ENCODE measurements around the gene PATJ. TPM values are rescaled to one million over a fixed set of nuclear protein-coding genes. Genes with fewer than 3 reads are reported as not detected.

Gene PATJ
- total RNA-seq, 4 donors from 2014 or later, result 25.7 to 37.4 (median 31.8) TPM

DNA sequence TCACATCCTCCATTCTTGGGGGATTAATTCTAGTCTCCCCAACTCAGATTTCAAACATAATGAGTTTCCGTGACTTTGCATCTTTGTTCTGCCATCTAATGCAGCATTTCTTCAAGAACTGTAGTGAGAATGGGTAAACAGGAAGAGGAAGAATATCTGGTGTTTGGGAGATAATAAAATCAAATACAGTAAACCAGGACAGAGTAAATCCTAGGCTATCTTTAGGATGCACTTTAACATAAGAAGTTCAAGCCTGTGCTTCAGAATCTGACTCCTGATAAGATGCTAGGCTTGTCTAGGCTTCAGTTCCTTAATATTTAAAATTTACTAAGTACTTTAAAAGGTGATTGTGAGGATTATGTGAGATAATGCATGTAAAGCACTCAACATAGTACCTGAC lies 27.9 kb downstream of the PATJ start:
- TF ChIP-seq POLR2A (IDR thresholded peaks at IDR 0.05; ENCODE audit: low read depth), result no peak
- no peak for TF ChIP-seq EP300 (IDR thresholded peaks at IDR 0.05)
- DNase-seq (ENCODE audit: extremely low spot score), result no peak
- H3K36me3 ChIP-seq, result peaks cover 0 to 49% (median 29%) of the 10 kb centered on the region in 4 donors
- intact Hi-C loops (cut with DNase I), result no loop called here
- WGBS, result 95% methylated on average over 1 of the region's 1 CpG
- H3K4me1 ChIP-seq, result no peaks in the 10 kb centered on the region
- H3K27ac ChIP-seq (replicated peaks in 1 of 4), result no peak overlapping the region
- H3K4me3 ChIP-seq, result no peak overlapping the region
- H3K9me3 ChIP-seq, result no peaks in the 10 kb centered on the region
- no peaks in the 10 kb centered on the region for H3K27me3 ChIP-seq

DNA sequence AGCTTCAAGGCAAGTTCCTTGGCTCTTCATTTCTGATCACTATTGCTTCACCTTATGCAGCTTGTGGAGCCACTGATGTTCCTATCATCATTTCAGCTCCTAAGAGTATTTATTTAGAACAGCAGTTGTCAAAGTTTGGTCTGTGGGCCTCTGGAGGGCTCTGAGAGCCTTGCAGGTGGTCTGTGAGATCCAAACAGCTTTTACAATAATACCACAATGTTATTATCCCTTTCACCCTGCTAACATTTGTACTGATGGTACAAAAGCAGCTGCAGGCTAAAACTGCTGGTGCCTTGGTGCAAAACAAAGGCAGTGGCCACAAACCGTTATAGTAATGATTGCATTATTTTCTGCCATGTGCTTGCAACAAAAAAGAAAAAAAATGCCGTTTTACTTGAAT lies 33.8 kb downstream of the PATJ start:
- Histone ChIP-seq H3K27ac (replicated peaks in 1 of 4) (no peak overlapping the region), H3K4me1 (no peaks in the 10 kb centered on the region), H3K4me3 (no peak overlapping the region), H3K9me3 (no peaks in the 10 kb centered on the region), H3K27me3 (no peaks in the 10 kb centered on the region), H3K36me3 (peaks cover 0 to 23% (median 13%) of the 10 kb centered on the region in 4 donors)
- TF ChIP-seq, protein P1, sequence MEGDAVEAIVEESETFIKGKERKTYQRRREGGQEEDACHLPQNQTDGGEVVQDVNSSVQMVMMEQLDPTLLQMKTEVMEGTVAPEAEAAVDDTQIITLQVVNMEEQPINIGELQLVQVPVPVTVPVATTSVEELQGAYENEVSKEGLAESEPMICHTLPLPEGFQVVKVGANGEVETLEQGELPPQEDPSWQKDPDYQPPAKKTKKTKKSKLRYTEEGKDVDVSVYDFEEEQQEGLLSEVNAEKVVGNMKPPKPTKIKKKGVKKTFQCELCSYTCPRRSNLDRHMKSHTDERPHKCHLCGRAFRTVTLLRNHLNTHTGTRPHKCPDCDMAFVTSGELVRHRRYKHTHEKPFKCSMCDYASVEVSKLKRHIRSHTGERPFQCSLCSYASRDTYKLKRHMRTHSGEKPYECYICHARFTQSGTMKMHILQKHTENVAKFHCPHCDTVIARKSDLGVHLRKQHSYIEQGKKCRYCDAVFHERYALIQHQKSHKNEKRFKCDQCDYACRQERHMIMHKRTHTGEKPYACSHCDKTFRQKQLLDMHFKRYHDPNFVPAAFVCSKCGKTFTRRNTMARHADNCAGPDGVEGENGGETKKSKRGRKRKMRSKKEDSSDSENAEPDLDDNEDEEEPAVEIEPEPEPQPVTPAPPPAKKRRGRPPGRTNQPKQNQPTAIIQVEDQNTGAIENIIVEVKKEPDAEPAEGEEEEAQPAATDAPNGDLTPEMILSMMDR (IDR thresholded peaks at IDR 0.05), result no peak
- no peak for TF ChIP-seq POLR2AphosphoS5 (IDR thresholded peaks at IDR 0.05)
- TF ChIP-seq POLR2A (IDR thresholded peaks at IDR 0.05; ENCODE audit: low read depth), result no peak
- TF ChIP-seq EP300 (IDR thresholded peaks at IDR 0.05), result no peak
- no peak for DNase-seq (ENCODE audit: extremely low spot score)
- WGBS, result 93% methylated on average over 2 of the region's 2 CpGs
- intact Hi-C loops (cut with DNase I), result no loop called here

- DNase-seq (ENCODE audit: extremely low spot score), result no peak
- TF ChIP-seq POLR2AphosphoS5 (IDR thresholded peaks at IDR 0.05) (no peak), POLR2A (IDR thresholded peaks at IDR 0.05; ENCODE audit: low read depth) (no peak), EP300 (IDR thresholded peaks at IDR 0.05) (no peak)
- TF ChIP-seq, protein P1 (IDR thresholded peaks at IDR 0.05), result no peak
- H3K27me3 ChIP-seq, result no peaks in the 10 kb centered on the region
- intact Hi-C loops (cut with DNase I), result no loop called here
- H3K9me3 ChIP-seq, result no peaks in the 10 kb centered on the region
- H3K4me3 ChIP-seq, result no peak overlapping the region
- H3K36me3 ChIP-seq, result peaks cover 0 to 15% (median 4%) of the 10 kb centered on the region in 4 donors
- no peak overlapping the region for H3K27ac ChIP-seq (replicated peaks in 1 of 4)
- WGBS, result 86% methylated on average over 2 of the region's 2 CpGs
- H3K4me1 ChIP-seq, result no peaks in the 10 kb centered on the region
These were observed 37.0 kb downstream of the PATJ start for GRCh38 chr1:61779231-61779630.

DNA sequence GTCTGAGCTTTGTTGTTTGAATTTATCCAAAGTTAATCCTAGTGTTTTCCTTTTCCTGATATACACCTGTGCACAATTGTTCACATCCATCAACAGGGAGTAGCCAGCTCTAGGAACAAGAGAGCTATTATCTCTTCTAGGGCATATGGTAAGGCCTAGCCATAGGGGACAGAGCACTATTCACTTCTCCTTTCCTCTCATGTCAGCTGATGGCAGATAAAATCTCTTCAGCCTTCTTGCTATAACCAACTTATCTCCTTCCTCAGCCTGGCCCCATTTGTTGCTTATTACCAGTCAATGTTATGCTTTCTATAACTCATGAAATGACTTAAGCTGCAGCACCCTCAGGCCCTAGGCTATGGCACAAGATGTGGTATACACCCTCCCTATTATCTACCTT lies 38.9 kb downstream of the PATJ start:
- no peaks in the 10 kb centered on the region for H3K27me3 ChIP-seq
- TF ChIP-seq POLR2AphosphoS5 (IDR thresholded peaks at IDR 0.05), result no peak
- TF ChIP-seq EP300 (IDR thresholded peaks at IDR 0.05), result no peak
- no peak for TF ChIP-seq POLR2A (IDR thresholded peaks at IDR 0.05; ENCODE audit: low read depth)
- TF ChIP-seq, protein P1 (IDR thresholded peaks at IDR 0.05), result no peak
- no peaks in the 10 kb centered on the region for H3K9me3 ChIP-seq
- no peak for DNase-seq (ENCODE audit: extremely low spot score)
- intact Hi-C loops (cut with DNase I), result no loop called here
- H3K4me1 ChIP-seq, result no peaks in the 10 kb centered on the region
- peaks cover 0 to 15% (median 0%) of the 10 kb centered on the region in 4 donors for H3K36me3 ChIP-seq
- H3K4me3 ChIP-seq, result no peak overlapping the region
- H3K27ac ChIP-seq (replicated peaks in 1 of 4), result no peak overlapping the region

- Histone ChIP-seq H3K9me3 (no peaks in the 10 kb centered on the region), H3K27ac (replicated peaks in 1 of 4) (no peak overlapping the region), H3K4me3 (no peak overlapping the region), H3K36me3 (peaks cover 2 to 14% (median 2%) of the 10 kb centered on the region in 4 donors), H3K27me3 (no peaks in the 10 kb centered on the region), H3K4me1 (no peaks in the 10 kb centered on the region)
- no peak for DNase-seq (ENCODE audit: extremely low spot score)
- intact Hi-C loops (cut with DNase I), result no loop called here
- 99% methylated on average over 4 of the region's 4 CpGs for WGBS
- TF ChIP-seq EP300 (IDR thresholded peaks at IDR 0.05) (no peak), POLR2A (IDR thresholded peaks at IDR 0.05; ENCODE audit: low read depth) (no peak), POLR2AphosphoS5 (IDR thresholded peaks at IDR 0.05) (no peak)
- TF ChIP-seq, protein P1 (IDR thresholded peaks at IDR 0.05), result no peak
These were observed 40.5 kb downstream of the PATJ start for GRCh38 chr1:61782771-61783170.

Data from esophagus muscularis mucosa (tissue), 4 donors.